Measurements from ENCODE around the gene DLG5.
"Not testable (repeated sequence)": the region's sequence is repeated elsewhere in the genome, so short reads cannot be mapped to it uniquely, and the experiment has no call there.

Gene DLG5

GRCh38 chr10:77768039-77768438 lies 158.5 kb downstream of the DLG5 start:
- no peak for DNase-seq (ENCODE audit: low read depth in 2 of 2)

- no peak for DNase-seq (ENCODE audit: low read depth in 2 of 2)
These were observed 162.8 kb downstream of the DLG5 start for GRCh38 chr10:77763453-77764430.

GRCh38 chr10:77758406-77758805 lies 168.1 kb downstream of the DLG5 start:
- not testable (repeated sequence) for DNase-seq (ENCODE audit: low read depth in 2 of 2)

GRCh38 chr10:77756319-77757232 lies 170.0 kb downstream of the DLG5 start:
- no peak for DNase-seq (ENCODE audit: low read depth in 2 of 2)

- no peak for DNase-seq (ENCODE audit: low read depth in 2 of 2)
These were observed 180.4 kb downstream of the DLG5 start for GRCh38 chr10:77746047-77746707.

GRCh38 chr10:77744245-77744644 lies 182.3 kb downstream of the DLG5 start:
- no peak for DNase-seq (ENCODE audit: low read depth in 2 of 2)

- no peak for DNase-seq (ENCODE audit: low read depth in 2 of 2)
These were observed 184.4 kb downstream of the DLG5 start for GRCh38 chr10:77742172-77742571.

GRCh38 chr10:77741746-77742145 lies 184.8 kb downstream of the DLG5 start:
- DNase-seq (ENCODE audit: low read depth in 2 of 2), result no peak

All from stimulated activated CD8-positive, alpha-beta memory T cell treated with anti-CD3 and anti-CD28 coated beads, Interleukin-2, amount 100 ng/mL, for 1 hour (primary cell).